IMR-90 (cell line): Measurements from ENCODE around the gene MCTP1.

Experiments used
- POLR2A ChIP-seq: IDR thresholded peaks from 2 replicates; pipeline ENCODE4 v1.6.1; 2012; ENCODE audit warnings: mild to moderate bottlenecking, low read depth, low read length
- TF ChIP-seq, protein P1 (sequence below): conservative IDR thresholded peaks from 2 replicates; pipeline ENCODE4 v1.5.1; 2012; ENCODE audit warnings: mild to moderate bottlenecking, low read depth, low read length, improper control_type of control experiment

- TF ChIP-seq, protein P1, sequence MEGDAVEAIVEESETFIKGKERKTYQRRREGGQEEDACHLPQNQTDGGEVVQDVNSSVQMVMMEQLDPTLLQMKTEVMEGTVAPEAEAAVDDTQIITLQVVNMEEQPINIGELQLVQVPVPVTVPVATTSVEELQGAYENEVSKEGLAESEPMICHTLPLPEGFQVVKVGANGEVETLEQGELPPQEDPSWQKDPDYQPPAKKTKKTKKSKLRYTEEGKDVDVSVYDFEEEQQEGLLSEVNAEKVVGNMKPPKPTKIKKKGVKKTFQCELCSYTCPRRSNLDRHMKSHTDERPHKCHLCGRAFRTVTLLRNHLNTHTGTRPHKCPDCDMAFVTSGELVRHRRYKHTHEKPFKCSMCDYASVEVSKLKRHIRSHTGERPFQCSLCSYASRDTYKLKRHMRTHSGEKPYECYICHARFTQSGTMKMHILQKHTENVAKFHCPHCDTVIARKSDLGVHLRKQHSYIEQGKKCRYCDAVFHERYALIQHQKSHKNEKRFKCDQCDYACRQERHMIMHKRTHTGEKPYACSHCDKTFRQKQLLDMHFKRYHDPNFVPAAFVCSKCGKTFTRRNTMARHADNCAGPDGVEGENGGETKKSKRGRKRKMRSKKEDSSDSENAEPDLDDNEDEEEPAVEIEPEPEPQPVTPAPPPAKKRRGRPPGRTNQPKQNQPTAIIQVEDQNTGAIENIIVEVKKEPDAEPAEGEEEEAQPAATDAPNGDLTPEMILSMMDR, result no peak
- no peak for TF ChIP-seq POLR2A
Observed at GRCh38 chr5:94782383-94782782, 502.5 kb downstream of the MCTP1 start.
